HG03469 (cell line): Measurements from ENCODE around the gene KLHL1.
"Not testable (repeated sequence)": the region's sequence is repeated elsewhere in the genome, so short reads cannot be mapped to it uniquely, and the experiment has no call there.

Source experiments
- ATAC-seq: cut with Tn5 transposase; IDR thresholded peaks from one replicate; pipeline ENCODE4 v1.9.1; 2021; ENCODE audit warnings: mild to moderate bottlenecking, moderate library complexity, moderate number of reproducible peaks; ENCODE audit not compliant: unreplicated experiment

The KLHL1 gene

GRCh38 chr13:70108356-70109105 is at the start of gene KLHL1:
Gene KLHL1 (minus strand): TSS chr13:70108452. CDS start chr13:70107699, 753 bp downstream.
- ATAC-seq, result no peak

GRCh38 chr13:70142658-70143057 is 34.4 kb upstream of the KLHL1 start:
- not testable (repeated sequence) for ATAC-seq

GRCh38 chr13:70128098-70128497 is 19.8 kb upstream of the KLHL1 start:
- no peak for ATAC-seq

GRCh38 chr13:70125693-70126092 is 17.4 kb upstream of the KLHL1 start:
- no peak for ATAC-seq

- no peak for ATAC-seq
These were observed 9.2 kb upstream of the KLHL1 start for GRCh38 chr13:70117338-70117905.

- ATAC-seq, result no peak
These were observed 562 bp downstream of the KLHL1 start, which contains the start of gene ATXN8OS for GRCh38 chr13:70107498-70108281. Gene ATXN8OS (plus strand): TSS chr13:70107826.

- ATAC-seq, result no peak
These were observed 1.1 kb downstream of the KLHL1 start for GRCh38 chr13:70107125-70107497.

GRCh38 chr13:70104481-70104880 is 3.8 kb downstream of the KLHL1 start:
- no peak for ATAC-seq

GRCh38 chr13:70098669-70099068 is 9.6 kb downstream of the KLHL1 start:
- no peak for ATAC-seq

- ATAC-seq, result peak; percentile 77
These were observed 18.1 kb downstream of the KLHL1 start for GRCh38 chr13:70090036-70090723.

GRCh38 chr13:70088926-70089325 is 19.3 kb downstream of the KLHL1 start:
- no peak for ATAC-seq

GRCh38 chr13:70087247-70087646 is 21.0 kb downstream of the KLHL1 start:
- ATAC-seq, result no peak

- ATAC-seq, result no peak
These were observed 28.2 kb downstream of the KLHL1 start for GRCh38 chr13:70080012-70080411.

- no peak for ATAC-seq
These were observed 53.7 kb downstream of the KLHL1 start for GRCh38 chr13:70054572-70054971.

- no peak for ATAC-seq
These were observed 56.7 kb downstream of the KLHL1 start for GRCh38 chr13:70051531-70051930.

- ATAC-seq, result no peak
These were observed 64.6 kb downstream of the KLHL1 start for GRCh38 chr13:70043685-70044084.

GRCh38 chr13:70042193-70042592 is 66.1 kb downstream of the KLHL1 start:
- no peak for ATAC-seq

GRCh38 chr13:70034286-70034685 is 74.0 kb downstream of the KLHL1 start:
- no peak for ATAC-seq

GRCh38 chr13:70027551-70027950 is 80.7 kb downstream of the KLHL1 start:
- ATAC-seq, result no peak

- ATAC-seq, result no peak
These were observed 84.7 kb downstream of the KLHL1 start for GRCh38 chr13:70023516-70023915.

GRCh38 chr13:70022646-70023045 is 85.6 kb downstream of the KLHL1 start:
- no peak for ATAC-seq
